Activated naive CD8-positive, alpha-beta T cell treated with anti-CD3 and anti-CD28 coated beads, Interleukin-2, amount 10 ng/mL, durations not matched to agents 7 days and 5 days (primary cell): ENCODE measurements around the gene KLKB1. TPM values are rescaled to one million over a fixed set of nuclear protein-coding genes. Genes with fewer than 3 reads are reported as not detected.

Source experiments
- ATAC-seq: fragments of 150-1000 bp; cut with Tn5 transposase; one replicate; pipeline ENCODE4 v1.10.0; 2021; ENCODE audit warnings: low read depth, moderate library complexity
- POLR2A ChIA-PET: fragments of 350-600 bp; sonication (Branson Sonifier 250); formaldehyde crosslinking; loops from one replicate; lab custom pipeline; 2021; ENCODE audit warnings: antibody characterized with exemption; lab: Charles Lee
- DNase-seq: peaks from one replicate; pipeline ENCODE4 v3.0.0; 2021
- H3K27ac Mint-ChIP-seq: one replicate; pipeline ENCODE4 v1.8.0; 2022; ENCODE audit warnings: mild to moderate bottlenecking, mixed read lengths
- H3K27me3 Mint-ChIP-seq: one replicate; pipeline ENCODE4 v1.8.0; 2022; ENCODE audit warnings: mild to moderate bottlenecking, moderate library complexity, mixed read lengths
- H3K36me3 Mint-ChIP-seq: one replicate; pipeline ENCODE4 v1.8.0; 2021; ENCODE audit warnings: mild to moderate bottlenecking, mixed read lengths
- H3K4me1 Mint-ChIP-seq: one replicate; pipeline ENCODE4 v1.8.0; 2021; ENCODE audit warnings: mixed read lengths
- H3K4me3 Mint-ChIP-seq: one replicate; pipeline ENCODE4 v1.8.0; 2022; ENCODE audit warnings: mild to moderate bottlenecking, moderate library complexity, mixed read lengths
- H3K9me3 Mint-ChIP-seq: one replicate; pipeline ENCODE4 v1.8.0; 2021; ENCODE audit warnings: mixed read lengths
- total RNA-seq, 2 experiments: library from RNA; stranded (reverse); gene quantifications; one replicate each; pipeline ENCODE4 v1.2.3, GENCODE V29; 2021

KLKB1 gene
- total RNA-seq = under 1 TPM; 0.48 to 0.67 TPM

DNA sequence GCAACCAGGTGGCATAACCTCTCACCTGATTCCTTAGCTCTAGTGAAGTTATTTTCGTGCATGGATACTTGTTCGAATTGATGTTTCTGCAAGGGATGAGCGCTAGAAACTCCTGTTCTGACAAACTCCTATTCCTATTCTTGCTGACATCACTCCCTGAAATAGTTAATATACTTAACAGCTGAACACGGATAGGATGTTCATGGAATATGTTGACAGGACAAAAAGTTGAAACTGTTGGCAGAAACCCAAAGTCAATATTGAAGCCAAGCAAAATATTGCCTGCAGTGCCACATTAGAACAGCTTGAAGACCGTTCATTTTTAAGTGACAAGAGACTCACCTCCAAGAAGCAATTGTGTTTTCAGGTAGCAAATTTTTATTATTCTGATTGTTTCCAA is at the start of gene KLKB1:
Gene KLKB1 (plus strand): TSS at position 287 of the 400 bp plus-strand sequence. CDS start 689 bp downstream, outside the sequence.
- POLR2A ChIA-PET = no interaction called here
- Mint-ChIP-seq H3K27me3 (peaks cover under 1% of the 10 kb centered on the region), H3K4me3 (no peak within 1 kb of the TSS), H3K27ac (no peak within 1 kb of the TSS), H3K9me3 (peaks cover 9% of the 10 kb centered on the region), H3K4me1 (no peaks in the 10 kb centered on the region), H3K36me3 (no peaks in the 10 kb centered on the region)
- DNase-seq (no peak), ATAC-seq (no peak)

DNA sequence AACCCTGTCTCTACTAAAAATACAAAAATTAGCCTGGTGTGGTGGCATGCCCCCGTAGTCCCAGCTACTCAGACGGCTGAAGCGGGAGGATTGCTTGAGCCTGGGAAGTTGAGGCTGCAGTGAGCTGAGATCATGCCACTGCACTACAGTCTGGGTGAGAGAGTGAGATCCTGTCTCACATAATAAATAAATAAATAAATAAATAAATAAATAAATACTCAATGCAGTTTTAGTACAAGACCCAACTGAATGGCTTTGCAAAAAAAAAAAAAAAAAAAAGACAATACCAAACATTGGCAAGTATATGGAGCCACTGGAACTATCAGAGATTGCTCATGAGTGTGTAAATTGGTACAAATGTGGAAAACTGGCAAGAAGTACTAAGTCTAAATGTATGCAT is 39.2 kb upstream of the KLKB1 start:
- Mint-ChIP-seq H3K27me3 (peaks cover 12% of the 10 kb centered on the region), H3K36me3 (no peaks in the 10 kb centered on the region), H3K4me3 (no peak overlapping the region), H3K27ac (no peak overlapping the region), H3K9me3 (no peaks in the 10 kb centered on the region), H3K4me1 (peaks cover 20% of the 10 kb centered on the region)
- POLR2A ChIA-PET = no interaction called here
- ATAC-seq (no peak), DNase-seq (no peak)

DNA sequence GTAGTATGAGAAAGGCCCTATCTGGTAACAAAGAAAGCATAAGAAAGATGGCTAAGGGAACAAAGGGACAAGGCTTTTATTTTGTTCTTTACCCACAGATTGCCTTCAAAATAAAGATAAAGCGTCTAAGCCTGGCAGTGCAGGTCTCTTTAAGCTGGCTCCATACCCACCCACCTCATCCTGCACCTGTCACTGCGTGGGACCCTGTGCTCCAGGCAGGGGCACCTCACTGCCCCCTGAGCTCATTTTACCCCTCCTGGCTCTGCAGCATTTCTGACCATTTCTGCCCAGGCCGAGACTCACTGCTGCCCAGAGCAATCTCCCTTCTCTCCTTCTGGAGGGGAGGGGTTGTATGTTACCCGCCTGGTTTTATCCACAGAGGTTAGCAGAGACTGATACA is 37.7 kb upstream of the KLKB1 start:
- no peaks in the 10 kb centered on the region for H3K36me3 Mint-ChIP-seq
- POLR2A ChIA-PET = interaction anchor here (1.2 kb wide), 1 partner anchor 29 kb away, joined by 3 read pairs; no protein-coding TSS in a partner anchor
- peaks cover 3% of the 10 kb centered on the region for H3K27me3 Mint-ChIP-seq
- peak overlapping the region; percentile 92 for H3K27ac Mint-ChIP-seq
- no peaks in the 10 kb centered on the region for H3K9me3 Mint-ChIP-seq
- H3K4me3 Mint-ChIP-seq = peak overlapping the region; percentile 87
- DNase-seq (no peak), ATAC-seq (no peak)
- peaks cover 20% of the 10 kb centered on the region for H3K4me1 Mint-ChIP-seq

DNA sequence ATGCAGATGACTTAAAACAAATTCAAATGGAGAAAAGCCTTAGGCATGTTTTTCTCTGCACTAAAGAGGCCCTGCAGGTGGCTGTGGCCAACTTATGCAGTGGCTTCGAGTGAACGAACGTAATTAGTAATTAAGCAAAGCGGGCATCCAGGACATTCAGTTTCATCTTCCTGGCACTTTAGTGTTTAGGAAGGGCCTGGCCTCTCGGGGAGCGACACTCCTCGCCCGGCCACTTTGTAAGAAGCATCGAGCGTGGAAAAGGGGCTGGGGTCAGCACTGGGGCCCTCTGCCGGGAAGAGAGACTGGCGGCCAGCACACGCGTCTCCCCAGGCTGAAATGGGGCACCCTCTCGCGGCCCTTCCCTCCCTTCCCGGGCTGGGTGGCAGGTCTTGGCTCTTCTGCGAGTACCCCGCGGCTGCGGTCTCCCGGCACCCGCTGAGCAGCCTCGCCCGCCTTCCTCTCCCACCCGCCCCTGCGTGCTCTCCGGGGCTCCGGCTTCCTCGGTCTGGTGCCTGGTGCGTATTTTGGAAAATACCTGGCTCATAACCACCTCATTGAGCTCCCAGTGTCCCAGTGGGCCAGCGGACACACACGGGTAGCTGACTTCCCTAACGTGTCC is 36.6 kb upstream of the KLKB1 start:
- ATAC-seq = peak; percentile 29
- DNase-seq = peak; percentile 69
- Mint-ChIP-seq H3K4me1 (peaks cover 20% of the 10 kb centered on the region), H3K9me3 (no peaks in the 10 kb centered on the region), H3K36me3 (peaks cover 4% of the 10 kb centered on the region), H3K27ac (peak overlapping the region; percentile 92), H3K4me3 (peak overlapping the region; percentile 87), H3K27me3 (no peaks in the 10 kb centered on the region)
- POLR2A ChIA-PET = interaction anchor here (1.2 kb wide), 1 partner anchor 46 kb away, joined by 3 read pairs; no protein-coding TSS in a partner anchor

DNA sequence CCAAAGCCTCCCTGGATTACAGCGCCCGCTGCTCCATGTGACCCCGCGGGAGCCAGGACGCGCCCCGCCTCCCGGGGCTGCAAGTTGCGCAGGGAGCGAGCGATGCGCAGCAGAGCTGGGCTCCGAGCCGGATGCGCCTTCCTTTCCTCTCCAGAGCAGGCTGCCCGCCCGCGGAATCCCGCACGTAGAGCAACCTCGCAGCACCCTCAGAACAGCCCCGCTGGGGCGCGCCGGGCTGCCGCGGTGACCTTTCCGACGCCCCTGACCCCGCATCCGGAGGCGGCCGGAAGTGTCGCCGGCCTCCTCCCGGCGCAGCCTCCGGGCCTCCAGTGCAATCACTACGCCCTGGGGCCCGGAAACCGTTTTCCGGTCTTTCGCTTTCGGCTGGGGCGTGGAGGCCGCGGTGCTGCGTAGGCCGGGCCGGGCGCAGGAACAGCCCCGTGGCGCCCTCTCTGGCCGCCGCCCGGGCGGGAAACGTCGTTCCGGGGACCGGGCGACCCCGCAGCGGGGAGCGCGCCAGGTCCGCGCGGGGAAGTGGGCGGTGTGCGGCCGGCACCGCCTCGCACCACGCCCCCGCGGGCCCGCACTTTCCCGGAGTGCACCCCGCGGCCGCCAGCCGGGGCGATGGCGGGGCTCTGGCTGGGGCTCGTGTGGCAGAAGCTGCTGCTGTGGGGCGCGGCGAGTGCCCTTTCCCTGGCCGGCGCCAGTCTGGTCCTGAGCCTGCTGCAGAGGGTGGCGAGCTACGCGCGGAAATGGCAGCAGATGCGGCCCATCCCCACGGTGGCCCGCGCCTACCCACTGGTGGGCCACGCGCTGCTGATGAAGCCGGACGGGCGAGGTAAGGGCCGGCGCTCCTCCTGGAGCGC is 35.9 kb upstream of the KLKB1 start, which contains the start of gene CYP4V2:
Gene CYP4V2 (plus strand): TSS at position 368 of the 866 bp plus-strand sequence. CDS start 257 bp downstream, at position 625.
- Mint-ChIP-seq H3K9me3 (no peaks in the 10 kb centered on the region), H3K36me3 (peaks cover 9% of the 10 kb centered on the region), H3K27ac (peak within 1 kb of the TSS; percentile 94), H3K4me3 (peak within 1 kb of the TSS; percentile 92), H3K4me1 (peaks cover 20% of the 10 kb centered on the region), H3K27me3 (no peaks in the 10 kb centered on the region)
- peak; percentile 91 for ATAC-seq
- POLR2A ChIA-PET = interaction anchor here (0.7 to 1.2 kb wide), 3 partner anchors 10 to 47 kb away, joined by 3 to 4 read pairs (median 4); no protein-coding TSS in a partner anchor
- peak; percentile 90 for DNase-seq

DNA sequence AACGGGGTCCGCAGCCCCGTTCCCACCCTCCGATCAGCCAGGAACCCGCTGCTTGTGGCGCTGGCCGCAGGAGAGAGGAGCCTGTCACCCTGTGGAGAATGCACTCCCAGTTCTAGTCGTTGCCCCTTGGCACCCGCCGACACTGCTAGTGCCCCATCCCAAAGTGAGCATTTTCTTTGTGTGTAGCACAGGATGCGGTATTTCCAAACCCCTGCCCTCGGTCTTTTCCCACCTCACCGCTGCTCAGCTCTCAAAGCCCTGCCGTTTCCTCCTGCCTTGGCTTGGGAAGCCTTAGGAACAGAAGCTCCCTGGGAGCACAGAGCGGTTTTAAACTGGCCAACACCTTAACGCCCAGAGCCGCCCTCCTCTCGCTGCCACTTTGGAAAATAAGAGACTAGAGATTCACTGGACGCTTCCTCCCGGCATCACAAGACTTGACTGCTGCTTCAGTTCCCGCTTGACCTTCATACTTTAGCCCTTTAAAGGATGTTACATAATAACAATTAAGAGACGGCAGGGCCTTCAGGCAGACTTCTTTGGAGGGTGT is 35.2 kb upstream of the KLKB1 start:
- DNase-seq = no peak
- peak overlapping the region; percentile 92 for H3K4me3 Mint-ChIP-seq
- peak; percentile 7 for ATAC-seq
- H3K36me3 Mint-ChIP-seq = peaks cover 14% of the 10 kb centered on the region
- peaks cover 20% of the 10 kb centered on the region for H3K4me1 Mint-ChIP-seq
- H3K27me3 Mint-ChIP-seq = no peaks in the 10 kb centered on the region
- POLR2A ChIA-PET = interaction anchor here (0.7 kb wide), 1 partner anchor 9 kb away, joined by 4 read pairs; no protein-coding TSS in a partner anchor
- H3K9me3 Mint-ChIP-seq = no peaks in the 10 kb centered on the region
- peak overlapping the region; percentile 94 for H3K27ac Mint-ChIP-seq

DNA sequence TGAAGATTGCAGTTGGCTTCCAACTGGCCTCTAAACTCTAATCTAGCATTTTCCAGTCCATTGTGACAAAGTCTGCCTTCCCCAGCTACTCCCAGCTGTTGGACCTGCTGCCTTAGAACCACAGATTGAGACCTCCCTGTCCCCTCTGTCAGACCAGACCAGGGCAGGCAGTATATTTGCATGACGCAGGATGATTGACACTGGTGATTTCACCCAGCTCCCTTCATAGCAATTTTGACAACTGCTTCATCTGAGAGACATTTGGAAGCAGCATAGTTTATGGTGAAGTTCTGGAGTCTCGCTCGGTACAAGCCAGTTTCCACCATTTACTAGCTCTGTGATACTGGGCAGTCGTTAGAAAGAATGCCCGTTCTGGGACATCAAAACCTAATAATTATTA is 33.5 kb upstream of the KLKB1 start:
- no peak overlapping the region for H3K4me3 Mint-ChIP-seq
- H3K9me3 Mint-ChIP-seq = no peaks in the 10 kb centered on the region
- peaks cover 15% of the 10 kb centered on the region for H3K36me3 Mint-ChIP-seq
- ATAC-seq (no peak), DNase-seq (no peak)
- H3K27me3 Mint-ChIP-seq = no peaks in the 10 kb centered on the region
- H3K4me1 Mint-ChIP-seq = peaks cover 20% of the 10 kb centered on the region
- POLR2A ChIA-PET = no interaction called here
- H3K27ac Mint-ChIP-seq = no peak overlapping the region

DNA sequence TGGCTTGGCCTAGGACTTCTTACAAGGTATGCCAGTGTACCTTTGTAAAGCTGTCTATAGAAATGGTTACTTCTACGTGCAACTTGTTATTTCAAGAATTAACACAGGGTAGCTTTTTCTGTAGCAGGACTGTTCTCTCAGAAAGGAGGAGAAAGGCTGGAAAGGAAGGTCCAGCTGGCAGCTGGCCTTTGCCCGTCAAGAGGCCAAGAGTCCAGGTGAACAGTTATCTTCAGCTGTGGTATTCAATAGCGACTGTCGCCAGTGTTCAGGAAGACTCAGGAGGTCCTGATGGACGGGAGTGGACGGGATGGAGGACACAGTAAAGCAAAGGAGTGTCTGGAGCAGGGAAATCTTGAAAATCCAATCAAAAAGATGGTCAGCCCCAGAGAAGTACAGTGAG is 31.2 kb upstream of the KLKB1 start:
- Mint-ChIP-seq H3K9me3 (no peaks in the 10 kb centered on the region), H3K36me3 (peaks cover 17% of the 10 kb centered on the region), H3K4me1 (peaks cover 7% of the 10 kb centered on the region), H3K4me3 (no peak overlapping the region), H3K27ac (no peak overlapping the region), H3K27me3 (no peaks in the 10 kb centered on the region)
- DNase-seq (no peak), ATAC-seq (no peak)
- POLR2A ChIA-PET = no interaction called here

DNA sequence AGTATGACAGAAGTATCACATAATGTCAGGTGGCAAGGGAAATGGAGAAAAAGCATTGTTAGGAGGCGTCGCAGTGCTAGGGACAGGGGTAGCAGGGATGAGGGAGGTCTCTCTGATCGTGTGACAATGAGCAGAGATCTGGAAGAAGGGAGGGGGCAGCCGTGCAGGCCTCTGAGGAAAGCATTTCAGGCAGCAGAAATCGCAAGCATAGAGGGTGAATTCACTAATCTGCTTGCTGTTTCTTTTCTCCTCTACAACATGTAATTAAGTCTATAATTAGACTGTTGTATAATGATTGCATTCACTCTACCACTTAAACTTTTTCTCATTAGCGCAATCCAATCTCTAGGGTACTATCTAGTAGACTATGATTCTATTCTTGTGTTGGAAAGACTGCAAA is 26.8 kb upstream of the KLKB1 start:
- Mint-ChIP-seq H3K36me3 (peaks cover 20% of the 10 kb centered on the region), H3K9me3 (peaks cover 3% of the 10 kb centered on the region), H3K4me3 (no peak overlapping the region), H3K27ac (no peak overlapping the region), H3K27me3 (no peaks in the 10 kb centered on the region), H3K4me1 (peaks cover 5% of the 10 kb centered on the region)
- POLR2A ChIA-PET = no interaction called here
- no peak for DNase-seq
- ATAC-seq = no peak

DNA sequence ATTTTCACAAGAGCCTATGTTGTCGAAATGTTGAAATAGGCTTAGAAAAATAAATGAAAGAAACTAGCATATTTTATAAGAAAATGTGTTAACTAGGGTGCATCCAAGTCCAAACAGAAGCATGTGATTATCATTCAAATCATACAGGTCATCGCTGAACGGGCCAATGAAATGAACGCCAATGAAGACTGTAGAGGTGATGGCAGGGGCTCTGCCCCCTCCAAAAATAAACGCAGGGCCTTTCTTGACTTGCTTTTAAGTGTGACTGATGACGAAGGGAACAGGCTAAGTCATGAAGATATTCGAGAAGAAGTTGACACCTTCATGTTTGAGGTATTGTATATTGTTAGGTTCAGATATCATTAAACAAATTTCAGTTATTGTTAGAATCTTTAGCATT is 26.3 kb upstream of the KLKB1 start:
- Mint-ChIP-seq H3K36me3 (peaks cover 16% of the 10 kb centered on the region), H3K4me3 (no peak overlapping the region), H3K27me3 (no peaks in the 10 kb centered on the region), H3K4me1 (peaks cover 5% of the 10 kb centered on the region), H3K9me3 (peaks cover 3% of the 10 kb centered on the region), H3K27ac (no peak overlapping the region)
- POLR2A ChIA-PET = interaction anchor here (1.0 kb wide), 1 partner anchor 9 kb away, joined by 4 read pairs; no protein-coding TSS in a partner anchor
- no peak for ATAC-seq
- DNase-seq = no peak

DNA sequence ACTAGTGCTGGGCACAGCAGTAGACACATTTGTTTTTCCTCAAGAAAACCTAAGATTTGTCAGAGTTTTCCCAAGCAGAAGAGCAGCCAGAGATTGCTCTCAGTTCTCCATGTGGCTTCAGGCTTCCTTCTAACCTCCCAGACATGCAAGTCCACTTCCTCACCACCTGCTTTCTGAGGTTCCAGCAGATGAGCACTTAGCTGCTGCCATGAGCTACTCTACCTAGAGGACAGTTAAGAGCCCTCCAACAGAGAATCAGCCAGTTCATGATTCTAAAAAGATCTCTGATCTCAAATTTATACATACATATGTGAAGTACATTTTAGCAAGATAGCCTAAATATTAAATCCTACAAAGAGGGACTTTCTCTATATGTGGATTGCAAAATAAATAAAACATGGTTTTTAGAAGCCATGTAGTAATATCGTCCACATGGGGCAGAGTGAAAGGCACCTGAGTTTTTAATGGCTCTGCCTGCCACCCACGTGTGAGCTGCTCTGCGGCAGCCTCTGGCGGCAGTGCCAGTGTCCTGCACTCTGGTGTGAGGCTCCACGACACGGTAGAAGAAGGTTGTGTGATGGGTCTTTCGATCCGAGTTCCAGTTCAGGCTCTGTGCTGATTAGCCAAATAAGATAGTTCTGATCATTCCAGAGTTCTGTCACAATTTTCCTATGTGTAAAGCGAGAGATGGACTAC is 25.6 kb upstream of the KLKB1 start:
- Mint-ChIP-seq H3K27ac (no peak overlapping the region), H3K36me3 (peaks cover 15% of the 10 kb centered on the region), H3K27me3 (no peaks in the 10 kb centered on the region), H3K4me3 (peak overlapping the region; percentile 7), H3K4me1 (peaks cover 5% of the 10 kb centered on the region), H3K9me3 (peaks cover 3% of the 10 kb centered on the region)
- peak; percentile 86 for ATAC-seq
- POLR2A ChIA-PET = interaction anchor here (1.0 kb wide), 1 partner anchor 10 kb away, joined by 4 read pairs; no protein-coding TSS in a partner anchor
- peak; percentile 41 for DNase-seq

DNA sequence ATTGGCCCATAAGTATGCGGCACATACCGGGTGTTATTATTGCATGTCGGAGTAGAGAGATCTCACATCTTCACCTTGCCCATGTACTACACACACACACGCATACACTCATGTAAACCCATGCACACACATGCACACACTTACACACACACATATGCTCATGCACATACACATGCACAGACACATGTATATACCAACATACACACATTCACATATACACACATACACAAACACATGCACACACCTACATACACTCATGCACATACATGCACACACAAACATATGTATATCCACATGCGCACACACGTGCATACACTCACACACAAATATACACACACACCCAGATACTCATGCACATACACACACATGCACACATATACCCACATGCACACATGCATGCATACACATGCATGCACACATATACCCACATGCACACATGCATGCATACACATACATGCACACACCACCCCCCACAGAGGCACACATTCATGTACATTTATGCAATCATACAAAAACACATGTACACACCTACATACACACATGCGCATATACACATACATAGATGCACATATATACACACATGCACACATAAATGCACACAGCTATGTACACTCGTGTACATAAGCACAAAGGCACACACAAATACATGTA is 24.7 kb upstream of the KLKB1 start:
- POLR2A ChIA-PET = no interaction called here
- Mint-ChIP-seq H3K27me3 (no peaks in the 10 kb centered on the region), H3K4me3 (no peak overlapping the region), H3K4me1 (peaks cover 5% of the 10 kb centered on the region), H3K27ac (no peak overlapping the region), H3K9me3 (peaks cover 3% of the 10 kb centered on the region), H3K36me3 (peaks cover 9% of the 10 kb centered on the region)
- no peak for DNase-seq
- ATAC-seq = no peak
